SK-N-SH (cell line): ENCODE data around the gene TOM1L2. TPM values are rescaled to one million over a fixed set of nuclear protein-coding genes. Genes with fewer than 3 reads are reported as not detected.

Source experiments
- CTCF ChIA-PET: fragments of 300-600, 350-600 bp; formaldehyde crosslinking; extraction: SDS; loops from one replicate; lab custom pipeline; 2021; lab: Yijun Ruan, JAX
- POLR2A ChIA-PET: fragments of 350-600 bp; sonication (Branson Sonifier 250); formaldehyde crosslinking; extraction: SDS; loops from one replicate; lab custom pipeline; 2020; ENCODE audit warnings: antibody characterized with exemption, inconsistent platforms; lab: Yijun Ruan, JAX
- DNase-seq: peaks from one replicate; pipeline ENCODE4 v3.0.0; 2012
- H2AFZ ChIP-seq: fragments of 200-600 bp; sonication (generic); 2 replicates; pipeline ENCODE4 v1.8.1; 2016; ENCODE audit warnings: antibody characterized with exemption, mild to moderate bottlenecking, low read depth
- H3F3A ChIP-seq: fragments of 200-600 bp; sonication (generic); replicated peaks from 2 replicates; pipeline ENCODE3; 2016; ENCODE audit warnings: antibody characterized with exemption, mild to moderate bottlenecking; ENCODE audit not compliant: insufficient read depth
- H3K27ac ChIP-seq, 2 experiments: fragments of 200-500 bp in 1 of 2; fragments of 200-600 bp in 1 of 2; sonication (Bioruptor generic) in 1 of 2; sonication (generic), shearing (Covaris generic) in 1 of 2; 2 replicates each; pipeline versions ENCODE4 v1.5.1 to v1.6.1; 2014 to 2016; ENCODE audit warnings: low read depth in 2 of 2, inconsistent platforms in 1 of 2, low read length in 1 of 2, mild to moderate bottlenecking in 1 of 2, mixed read lengths in 1 of 2
- H3K27me3 ChIP-seq: fragments of 200-600 bp; sonication (generic), shearing (Covaris generic); 2 replicates; pipeline ENCODE4 v1.6.1; 2016; ENCODE audit warnings: mixed run types; ENCODE audit not compliant: insufficient read depth
- H3K36me3 ChIP-seq, 2 experiments: fragments of 200-500 bp in 1 of 2; fragments of 200-600 bp in 1 of 2; sonication (Bioruptor generic) in 1 of 2; sonication (generic) in 1 of 2; replicated peaks in 1 of 2; 2 replicates each; pipeline versions ENCODE3 to v1.5.1; 2014 to 2016; ENCODE audit warnings: low read length in 1 of 2, mild to moderate bottlenecking in 1 of 2; ENCODE audit not compliant: insufficient read depth in 2 of 2, control insufficient read depth in 1 of 2
- H3K4me1 ChIP-seq, 2 experiments: fragments of 200-500 bp in 1 of 2; fragments of 200-600 bp in 1 of 2; sonication (Bioruptor generic) in 1 of 2; sonication (generic), shearing (Covaris generic) in 1 of 2; 2 replicates each; pipeline versions ENCODE4 v1.5.1 to v1.6.1; 2014 to 2016; ENCODE audit warnings: low read depth in 1 of 2, low read length in 1 of 2, mixed run types in 1 of 2; ENCODE audit not compliant: insufficient read depth in 2 of 2, control insufficient read depth in 1 of 2
- H3K4me2 ChIP-seq: fragments of 200-600 bp; sonication (generic), shearing (Covaris generic); 2 replicates; pipeline ENCODE4 v1.6.1; 2017; ENCODE audit warnings: mixed run types
- H3K4me3 ChIP-seq, 2 experiments: fragments of 200-500 bp in 1 of 2; fragments of 200-600 bp in 1 of 2; sonication (Bioruptor generic) in 1 of 2; sonication (generic), shearing (Covaris generic) in 1 of 2; 2 replicates each; pipeline versions ENCODE4 v1.5.1 to v1.8.1; 2014 to 2016; ENCODE audit warnings: low read depth in 2 of 2, inconsistent platforms in 1 of 2, low read length in 1 of 2, mild to moderate bottlenecking in 1 of 2, mixed read lengths in 1 of 2, moderate library complexity in 1 of 2
- H3K79me2 ChIP-seq: fragments of 200-600 bp; sonication (generic); 2 replicates; pipeline ENCODE4 v1.8.1; 2017; ENCODE audit warnings: mild to moderate bottlenecking; ENCODE audit not compliant: insufficient read depth
- H3K9ac ChIP-seq: fragments of 200-600 bp; sonication (generic); 2 replicates; pipeline ENCODE4 v1.6.1; 2017; ENCODE audit warnings: mixed run types
- H3K9me2 ChIP-seq: fragments of 200-600 bp; sonication (generic); 2 replicates; pipeline ENCODE4 v1.6.1; 2017; ENCODE audit warnings: mixed run types
- H3K9me3 ChIP-seq: fragments of 200-600 bp; sonication (generic); 2 replicates; pipeline ENCODE4 v1.6.1; 2017; ENCODE audit warnings: mixed run types, mild to moderate bottlenecking, moderate library complexity
- H4K20me1 ChIP-seq: fragments of 200-600 bp; sonication (generic); 2 replicates; pipeline ENCODE4 v1.6.1; 2017; ENCODE audit warnings: mild to moderate bottlenecking, mixed run types; ENCODE audit not compliant: insufficient read depth
- EP300 ChIP-seq, 2 experiments: IDR thresholded peaks; 2 replicates each; pipeline versions ENCODE4 v1.4.0 to v1.6.1; 2012; ENCODE audit warnings: borderline replicate concordance in 1 of 2, low read depth in 1 of 2, low read length in 1 of 2
- FOSL2 ChIP-seq: IDR thresholded peaks from 2 replicates; pipeline ENCODE4 v1.4.0; 2012; ENCODE audit warnings: low read depth, mild to moderate bottlenecking, moderate library complexity, borderline replicate concordance
- GABPA ChIP-seq: IDR thresholded peaks from 2 replicates; pipeline ENCODE4 v1.4.0; 2012; ENCODE audit warnings: low read depth, mild to moderate bottlenecking
- JUND ChIP-seq: IDR thresholded peaks from 2 replicates; pipeline ENCODE4 v1.4.0; 2012
- MEF2A ChIP-seq: IDR thresholded peaks from 2 replicates; pipeline ENCODE4 v1.4.0; 2012; ENCODE audit warnings: low read depth, borderline replicate concordance
- NFIC ChIP-seq: IDR thresholded peaks from 2 replicates; pipeline ENCODE4 v1.4.0; 2012; ENCODE audit warnings: borderline replicate concordance
- POLR2AphosphoS5 ChIP-seq: IDR thresholded peaks from 2 replicates; pipeline ENCODE4 v1.6.1; 2012; ENCODE audit warnings: low read depth, low read length
- REST ChIP-seq: IDR thresholded peaks from 2 replicates; pipeline ENCODE4 v1.6.1; 2012; ENCODE audit warnings: mild to moderate bottlenecking, low read depth, low read length, moderate library complexity
- RXRA ChIP-seq: IDR thresholded peaks from 2 replicates; pipeline ENCODE4 v1.4.0; 2012; ENCODE audit warnings: low read depth, mild to moderate bottlenecking, borderline replicate concordance
- SMC3 ChIP-seq: IDR thresholded peaks from 2 replicates; pipeline ENCODE4 v1.6.1; 2012; ENCODE audit warnings: low read depth, low read length, improper control_type of control experiment
- TCF12 ChIP-seq: IDR thresholded peaks from 2 replicates; pipeline ENCODE4 v1.4.0; 2012
- TEAD4 ChIP-seq: IDR thresholded peaks from 2 replicates; pipeline ENCODE4 v1.4.0; 2012; ENCODE audit warnings: mild to moderate bottlenecking, borderline replicate concordance; ENCODE audit not compliant: insufficient read depth
- YY1 ChIP-seq: IDR thresholded peaks from 2 replicates; pipeline ENCODE4 v1.4.0; 2012; ENCODE audit warnings: low read depth, mild to moderate bottlenecking
- WGBS: methylation state at CpG from one replicate; pipeline ENCODE4 v1.1.6; 2017; ENCODE audit warnings: low lambda C conversion rate; 5-methylcytosine and 5-hydroxymethylcytosine counted together
- polyA plus RNA-seq, 3 experiments: library from polyadenylated mRNA; depleted of rRNA; stranded (reverse); fragments of >200 nt; gene quantifications; 2 replicates each; pipeline ENCODE4 v1.2.3, GENCODE V29; 2012
- TF ChIP-seq, protein P1 (sequence below): IDR thresholded peaks from 2 replicates; pipeline ENCODE4 v1.4.0; 2012; ENCODE audit warnings: low read depth
- TF ChIP-seq, protein P2 (sequence below): IDR thresholded peaks from 2 replicates; pipeline ENCODE4; 2012

Gene TOM1L2
- polyA plus RNA-seq, 1 of the 3 experiments (the other 2 are of a cell fraction), result 85.4 TPM

DNA sequence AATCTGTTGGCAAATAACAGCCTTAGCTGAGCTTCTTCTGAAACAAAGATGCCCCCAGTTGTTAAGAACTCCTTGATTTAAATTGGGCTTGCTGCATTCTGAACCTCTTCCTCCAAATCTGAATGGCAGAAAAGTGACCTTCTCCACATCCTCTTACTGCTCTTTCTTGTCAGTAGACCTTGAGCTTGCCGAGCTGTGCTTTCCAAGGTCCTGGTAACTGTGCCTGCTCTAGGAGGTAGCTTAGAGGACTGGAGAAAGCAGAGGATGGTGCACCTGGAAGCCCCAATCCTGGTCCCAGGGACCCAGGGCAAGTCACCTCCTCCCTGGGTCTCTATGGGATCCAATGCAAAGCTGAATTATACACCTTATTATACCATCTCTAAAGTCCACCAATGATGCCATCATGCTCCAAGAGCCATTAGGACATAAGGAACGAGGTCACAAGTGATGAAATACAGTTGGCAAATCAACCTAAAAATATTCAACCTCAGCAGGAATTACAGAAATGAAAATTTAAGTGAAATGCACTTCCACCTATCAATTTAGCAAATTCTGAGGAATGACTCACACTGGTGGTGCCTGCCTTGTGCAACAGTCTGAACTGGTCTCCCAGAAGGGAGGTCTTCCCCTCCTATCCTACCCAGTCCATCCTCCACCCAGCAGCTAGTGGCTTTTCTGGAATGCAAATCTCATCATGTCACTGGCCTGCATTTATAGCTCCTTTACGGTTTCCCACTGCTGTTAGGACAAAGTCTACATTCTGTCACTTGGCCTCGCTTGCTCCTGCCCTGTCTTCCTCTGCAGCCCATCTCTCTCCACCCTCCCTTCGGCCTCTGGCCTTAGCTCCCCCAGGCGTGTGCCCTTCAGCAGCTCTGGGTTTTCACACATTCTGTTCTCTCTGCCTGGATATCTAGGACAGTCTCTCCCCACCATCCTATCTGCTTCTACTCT lies 36.6 kb downstream of the TOM1L2 start:
- DNase-seq, result no peak

More for the DNA sequence above, 36.6 kb downstream of the TOM1L2 start:
- Histone ChIP-seq H3K27ac (peak overlapping the region; percentile 56 to 79), H3K9me3 (no peaks in the 10 kb centered on the region), H3K4me3 (no peak overlapping the region), H3K4me1 (peaks cover 49 to 74% of the 10 kb centered on the region in 2 experiments), H3K79me2 (peaks cover 86% of the 10 kb centered on the region), H3K27me3 (no peaks in the 10 kb centered on the region), H3K9me2 (no peaks in the 10 kb centered on the region; the same call in 1 of the 2 replicates), H4K20me1 (no peaks in the 10 kb centered on the region; the same call in 1 of the 2 replicates), H3F3A (peaks cover 45% of the 10 kb centered on the region), H3K36me3 (no peaks in the 10 kb centered on the region), H3K4me2 (peak overlapping the region; percentile 65), H3K9ac (peak overlapping the region; percentile 14; the same call in 1 of the 2 replicates), H2AFZ (no peak overlapping the region)
- TF ChIP-seq TEAD4, result peak; percentile 79
- TF ChIP-seq MEF2A, result peak; percentile 57; the same call in 1 of the 2 replicates
- no peak for TF ChIP-seq YY1
- no peak for TF ChIP-seq GABPA
- TF ChIP-seq RXRA, result peak; percentile 76; the same call in 1 of the 2 replicates
- peak; percentile 86 for TF ChIP-seq JUND
- TF ChIP-seq REST, result peak; percentile 78
- no peak for TF ChIP-seq SMC3
- peak; percentile 57 to 80 for TF ChIP-seq EP300 (IDR thresholded peaks at IDR 0.05; ENCODE audit: borderline replicate concordance in 1 of 2, low read depth in 1 of 2, low read length in 1 of 2)
- peak; percentile 77 for TF ChIP-seq FOSL2
- TF ChIP-seq, protein P1, sequence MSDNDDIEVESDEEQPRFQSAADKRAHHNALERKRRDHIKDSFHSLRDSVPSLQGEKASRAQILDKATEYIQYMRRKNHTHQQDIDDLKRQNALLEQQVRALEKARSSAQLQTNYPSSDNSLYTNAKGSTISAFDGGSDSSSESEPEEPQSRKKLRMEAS, result peak; percentile 58; the same call in 1 of the 2 replicates
- peak; percentile 62 for TF ChIP-seq NFIC
- TF ChIP-seq, protein P2, sequence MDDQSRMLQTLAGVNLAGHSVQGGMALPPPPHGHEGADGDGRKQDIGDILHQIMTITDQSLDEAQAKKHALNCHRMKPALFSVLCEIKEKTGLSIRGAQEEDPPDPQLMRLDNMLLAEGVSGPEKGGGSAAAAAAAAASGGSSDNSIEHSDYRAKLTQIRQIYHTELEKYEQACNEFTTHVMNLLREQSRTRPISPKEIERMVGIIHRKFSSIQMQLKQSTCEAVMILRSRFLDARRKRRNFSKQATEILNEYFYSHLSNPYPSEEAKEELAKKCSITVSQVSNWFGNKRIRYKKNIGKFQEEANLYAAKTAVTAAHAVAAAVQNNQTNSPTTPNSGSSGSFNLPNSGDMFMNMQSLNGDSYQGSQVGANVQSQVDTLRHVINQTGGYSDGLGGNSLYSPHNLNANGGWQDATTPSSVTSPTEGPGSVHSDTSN, result peak; percentile 75; the same call in 1 of the 2 replicates
- TF ChIP-seq POLR2AphosphoS5, result 0 out of 2 replicates have a peak, but pooled peaks have one; percentile 28
- peak; percentile 84 for TF ChIP-seq TCF12
- ChIA-PET POLR2A (interaction anchor here (1.7 kb wide), 1 partner anchor 99 kb away, joined by 3 read pairs; no protein-coding TSS in a partner anchor), CTCF (interaction anchor here (0.7 to 3.6 kb wide), 3 partner anchors 9 to 44 kb away, joined by 3 to 20 read pairs (median 7); no protein-coding TSS in a partner anchor)
- 53% methylated on average over 6 of the region's 6 CpGs for WGBS
